ENCODE measurements around the gene GNGT1. TPM values are rescaled to one million over a fixed set of nuclear protein-coding genes. Genes with fewer than 3 reads are reported as not detected.
A peak's percentile ranks its signal among the peaks of the same experiment; 100 is the strongest.

Gene GNGT1
- total and polyA plus RNA-seq, 2 experiments from 2014 or later = not detected

DNA sequence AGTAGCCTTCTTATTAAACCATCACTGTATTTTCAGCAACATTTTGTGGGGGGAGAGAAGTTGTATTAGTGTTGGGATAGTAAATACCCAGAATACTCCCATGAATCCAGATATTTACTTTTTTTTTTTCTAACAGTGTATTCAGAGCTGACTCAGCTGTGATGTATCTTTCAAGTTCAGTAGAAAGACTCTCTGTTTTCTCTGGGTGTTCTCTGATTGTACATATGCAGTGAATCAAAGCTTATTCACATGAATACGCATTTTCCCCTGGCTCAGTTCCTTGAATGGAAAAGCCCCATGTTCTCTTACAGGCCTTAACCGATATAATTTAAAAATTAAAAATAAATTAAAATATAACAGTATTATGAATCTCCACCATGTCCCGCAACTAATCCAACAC, 17.1 kb upstream of the GNGT1 start:
- H3K79me2 ChIP-seq (ENCODE audit: insufficient read depth) = no peaks in the 10 kb centered on the region
- H2AFZ ChIP-seq = peak overlapping the region; percentile 94; the same call in 1 of the 2 replicates
- no peaks in the 10 kb centered on the region for H3K9me2 ChIP-seq (ENCODE audit: insufficient read depth)
- no peaks in the 10 kb centered on the region for H4K20me1 ChIP-seq (ENCODE audit: insufficient read depth)
- H3F3A ChIP-seq (ENCODE audit: insufficient read depth) = peaks cover 42% of the 10 kb centered on the region
- H3K27ac ChIP-seq = peak overlapping the region; percentile 67
- H3K36me3 ChIP-seq (ENCODE audit: low read depth) = no peaks in the 10 kb centered on the region
- H3K4me1 ChIP-seq (ENCODE audit: insufficient read depth) = peaks cover 9% of the 10 kb centered on the region
- peak overlapping the region; percentile 74 for H3K9ac ChIP-seq
- H3K9me3 ChIP-seq (ENCODE audit: low read depth) = no peaks in the 10 kb centered on the region
- DNase-seq = peak; percentile 92
- WGBS, 2 experiments (ENCODE audit: low coverage in 1 of 2, low lambda C conversion rate in 2 of 2, missing lambda C conversion rate in 2 of 2) = 51 to 53% methylated on average over 3 of the region's 3 CpGs
- in situ Hi-C loops (cut with MboI) = no loop called here
- TF ChIP-seq EZH2 (IDR thresholded peaks at IDR 0.05; ENCODE audit: insufficient read depth, poor library complexity, severe bottlenecking) = no peak
- TF ChIP-seq EZH2phosphoT487 (IDR thresholded peaks at IDR 0.05; ENCODE audit: insufficient read depth, low read depth) = no peak
- H3K4me3 ChIP-seq = peak overlapping the region; percentile 83
- H3K27me3 ChIP-seq (replicated peaks; ENCODE audit: insufficient read depth) = no peaks in the 10 kb centered on the region
- H3K4me2 ChIP-seq (ENCODE audit: unreplicated experiment) = peak overlapping the region; percentile 91

DNA sequence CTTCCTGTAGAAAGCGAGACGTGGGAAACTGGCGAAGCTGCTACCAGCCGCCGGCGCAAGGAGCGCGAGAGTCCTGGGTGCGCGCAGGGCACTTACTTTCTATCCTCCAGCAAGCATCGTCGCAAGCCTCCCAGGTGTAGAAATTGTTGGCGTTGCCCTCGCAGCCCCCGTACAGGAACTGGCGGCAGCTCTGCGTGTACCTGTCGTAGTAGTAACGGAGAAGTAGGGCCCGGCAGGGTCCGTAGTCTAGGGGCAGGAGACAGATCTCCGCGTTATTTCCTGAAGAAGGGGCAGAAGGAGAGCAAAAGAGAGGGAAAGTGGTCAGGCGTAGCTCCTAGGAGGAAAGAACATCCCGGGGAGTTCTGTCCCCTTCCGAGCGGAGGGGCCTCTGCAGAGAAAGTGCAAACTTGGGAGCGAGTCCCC, 16.3 kb upstream of the GNGT1 start:
- Histone ChIP-seq H3F3A (ENCODE audit: insufficient read depth) (peaks cover 35% of the 10 kb centered on the region), H3K27ac (peak overlapping the region; percentile 67), H4K20me1 (ENCODE audit: insufficient read depth) (no peaks in the 10 kb centered on the region), H2AFZ (peak overlapping the region; percentile 94), H3K79me2 (ENCODE audit: insufficient read depth) (no peaks in the 10 kb centered on the region), H3K36me3 (ENCODE audit: low read depth) (no peaks in the 10 kb centered on the region), H3K27me3 (replicated peaks; ENCODE audit: insufficient read depth) (no peaks in the 10 kb centered on the region), H3K4me1 (ENCODE audit: insufficient read depth) (peaks cover 14% of the 10 kb centered on the region), H3K9me3 (ENCODE audit: low read depth) (no peaks in the 10 kb centered on the region), H3K9ac (peak overlapping the region; percentile 74), H3K9me2 (ENCODE audit: insufficient read depth) (no peaks in the 10 kb centered on the region), H3K4me3 (peak overlapping the region; percentile 83), H3K4me2 (ENCODE audit: unreplicated experiment) (peak overlapping the region; percentile 91)
- WGBS, 2 experiments (ENCODE audit: low coverage in 1 of 2, low lambda C conversion rate in 2 of 2, missing lambda C conversion rate in 2 of 2) = 2% methylated on average over 28 of the region's 28 CpGs
- DNase-seq = peak; percentile 85
- in situ Hi-C loops (cut with MboI) = no loop called here
- no peak for TF ChIP-seq EZH2phosphoT487 (IDR thresholded peaks at IDR 0.05; ENCODE audit: insufficient read depth, low read depth)
- TF ChIP-seq EZH2 (IDR thresholded peaks at IDR 0.05; ENCODE audit: insufficient read depth, poor library complexity, severe bottlenecking) = no peak

DNA sequence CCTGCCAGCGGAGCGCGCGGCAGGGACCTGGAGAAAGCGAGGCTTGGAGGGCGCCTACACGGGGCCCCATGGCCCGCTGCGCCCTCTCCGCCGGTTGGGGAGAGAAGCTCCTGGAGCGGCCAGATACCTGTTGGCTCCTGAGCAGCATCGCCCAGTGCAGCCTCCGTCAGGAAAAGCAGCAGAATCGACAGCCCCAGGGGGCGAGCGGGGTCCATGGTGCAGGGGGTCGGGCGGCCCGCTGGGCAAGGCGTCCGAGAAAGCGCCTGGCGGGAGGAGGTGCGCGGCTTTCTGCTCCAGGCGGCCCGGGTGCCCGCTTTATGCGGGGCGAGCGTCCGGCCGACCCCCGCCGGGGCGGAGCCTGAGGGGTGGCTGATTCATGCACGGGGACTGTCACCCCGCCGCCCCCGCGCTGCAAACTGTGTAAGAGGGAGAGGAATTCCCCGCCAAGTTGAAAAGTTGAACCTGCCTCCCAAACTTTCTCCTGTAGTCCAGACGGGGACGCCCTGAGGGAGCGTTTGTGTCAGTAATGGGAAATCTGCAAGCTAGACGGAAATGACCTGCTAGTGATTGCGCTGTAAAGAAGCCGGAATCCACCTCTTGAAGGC, 15.8 kb upstream of the GNGT1 start, which contains the start of gene TFPI2:
TSS of gene TFPI2 (minus strand) at position 290 of the 605 bp plus-strand sequence. CDS start at position 215, 75 bp downstream.
- Histone ChIP-seq H3K36me3 (ENCODE audit: low read depth) (no peaks in the 10 kb centered on the region), H3K9me3 (ENCODE audit: low read depth) (no peaks in the 10 kb centered on the region), H3F3A (ENCODE audit: insufficient read depth) (peaks cover 30% of the 10 kb centered on the region), H3K4me2 (ENCODE audit: unreplicated experiment) (peak within 1 kb of the TSS; percentile 91), H3K4me3 (peak within 1 kb of the TSS; percentile 83), H3K27me3 (replicated peaks; ENCODE audit: insufficient read depth) (no peaks in the 10 kb centered on the region), H3K79me2 (ENCODE audit: insufficient read depth) (no peaks in the 10 kb centered on the region), H3K4me1 (ENCODE audit: insufficient read depth) (peaks cover 14% of the 10 kb centered on the region), H4K20me1 (ENCODE audit: insufficient read depth) (no peaks in the 10 kb centered on the region), H3K9me2 (ENCODE audit: insufficient read depth) (no peaks in the 10 kb centered on the region), H3K27ac (peak within 1 kb of the TSS; percentile 67), H3K9ac (peak within 1 kb of the TSS; percentile 74), H2AFZ (peak within 1 kb of the TSS; percentile 94)
- 1% methylated on average over 34 to 45 of the region's 49 CpGs for whole genome bisulfite sequencing, 2 experiments (ENCODE audit: low coverage in 1 of 2, low lambda C conversion rate in 2 of 2, missing lambda C conversion rate in 2 of 2)
- TF ChIP-seq EZH2 (IDR thresholded peaks at IDR 0.05; ENCODE audit: insufficient read depth, poor library complexity, severe bottlenecking) (no peak), EZH2phosphoT487 (IDR thresholded peaks at IDR 0.05; ENCODE audit: insufficient read depth, low read depth) (no peak)
- peak; percentile 84 for DNase-seq
- in situ Hi-C loops (cut with MboI) = no loop called here

DNA sequence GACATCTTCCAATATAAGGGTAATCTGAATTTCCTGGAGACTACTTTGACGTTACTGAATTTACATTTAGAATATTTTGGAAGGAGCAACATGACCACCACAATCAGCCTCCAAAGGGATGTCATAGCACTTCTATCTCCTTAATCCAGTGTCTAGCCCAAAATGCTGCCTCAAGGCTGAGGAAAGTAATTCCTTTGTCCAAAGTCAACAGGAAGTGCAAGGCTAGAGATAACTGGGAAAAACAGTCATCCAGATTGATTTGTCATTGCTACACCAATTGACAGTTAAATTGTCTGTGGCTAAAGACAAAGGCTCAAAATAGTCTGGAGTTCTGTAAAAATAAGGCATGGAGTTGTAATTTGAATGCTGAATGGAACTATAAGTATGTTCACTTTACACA, 11.9 kb upstream of the GNGT1 start:
- H3K9me3 ChIP-seq (ENCODE audit: low read depth) = no peaks in the 10 kb centered on the region
- no peak overlapping the region for H2AFZ ChIP-seq
- DNase-seq = peak; percentile 28
- in situ Hi-C loops (cut with MboI) = no loop called here
- no peak overlapping the region for H3K4me2 ChIP-seq (ENCODE audit: unreplicated experiment)
- H3K9ac ChIP-seq = no peak overlapping the region
- no peak overlapping the region for H3K27ac ChIP-seq
- no peaks in the 10 kb centered on the region for H3K79me2 ChIP-seq (ENCODE audit: insufficient read depth)
- H3K27me3 ChIP-seq (replicated peaks; ENCODE audit: insufficient read depth) = no peaks in the 10 kb centered on the region
- no peaks in the 10 kb centered on the region for H3K9me2 ChIP-seq (ENCODE audit: insufficient read depth)
- H4K20me1 ChIP-seq (ENCODE audit: insufficient read depth) = no peaks in the 10 kb centered on the region
- no peaks in the 10 kb centered on the region; the same call in 1 of the 2 replicates for H3F3A ChIP-seq (ENCODE audit: insufficient read depth)
- no peak overlapping the region for H3K4me3 ChIP-seq
- WGBS, 2 experiments (ENCODE audit: low coverage in 1 of 2, low lambda C conversion rate in 2 of 2, missing lambda C conversion rate in 2 of 2) = 91 to 95% methylated on average over 1 of the region's 1 CpG
- H3K36me3 ChIP-seq (ENCODE audit: low read depth) = no peaks in the 10 kb centered on the region
- TF ChIP-seq EZH2 (IDR thresholded peaks at IDR 0.05; ENCODE audit: insufficient read depth, poor library complexity, severe bottlenecking) (no peak), EZH2phosphoT487 (IDR thresholded peaks at IDR 0.05; ENCODE audit: insufficient read depth, low read depth) (no peak)
- peaks cover 10% of the 10 kb centered on the region; the same call in 1 of the 2 replicates for H3K4me1 ChIP-seq (ENCODE audit: insufficient read depth)
